ENCODE data around the gene WDR35. TPM values are rescaled to one million over a fixed set of nuclear protein-coding genes. Genes with fewer than 3 reads are reported as not detected.
A peak's percentile ranks its signal among the peaks of the same experiment; 100 is the strongest.

Gene WDR35
- 10.3 TPM for total RNA-seq (ENCODE audit: unreplicated experiment)
- long read RNA-seq, partial matches to known transcripts: 2 of 5 reads
- long read RNA-seq, other reads (novel, unspliced or antisense): 3 of 5 reads

- Mint-ChIP-seq H3K4me3 (ENCODE audit: unreplicated experiment) (peak within 1 kb of the TSS; percentile 96), H3K36me3 (ENCODE audit: low read depth, unreplicated experiment) (no peaks in the 10 kb centered on the region), H3K9me3 (ENCODE audit: unreplicated experiment) (no peaks in the 10 kb centered on the region), H3K4me1 (ENCODE audit: unreplicated experiment) (peaks cover 11% of the 10 kb centered on the region), H3K27ac (ENCODE audit: unreplicated experiment) (peak within 1 kb of the TSS; percentile 90), H3K27me3 (ENCODE audit: unreplicated experiment) (no peaks in the 10 kb centered on the region)
- TF ChIP-seq CTCF (IDR thresholded peaks at IDR 0.05; ENCODE audit: unreplicated experiment): no peak
- DNase-seq (ENCODE audit: low spot score): peak; percentile 80
Observed at GRCh38 chr2:19989667-19990415, at the start of gene WDR35. TSS of gene WDR35 (minus strand) at chr2:19990105. CDS start at chr2:19990015, 90 bp downstream.

GRCh38 chr2:20037660-20038059, 47.8 kb upstream of the WDR35 start:
- DNase-seq (ENCODE audit: low spot score): no peak
- peaks cover 43% of the 10 kb centered on the region for H3K36me3 Mint-ChIP-seq (ENCODE audit: low read depth, unreplicated experiment)
- H3K4me3 Mint-ChIP-seq (ENCODE audit: unreplicated experiment): no peak overlapping the region
- TF ChIP-seq CTCF (IDR thresholded peaks at IDR 0.05; ENCODE audit: unreplicated experiment): no peak
- H3K9me3 Mint-ChIP-seq (ENCODE audit: unreplicated experiment): no peaks in the 10 kb centered on the region
- H3K27ac Mint-ChIP-seq (ENCODE audit: unreplicated experiment): no peak overlapping the region
- no peaks in the 10 kb centered on the region for H3K27me3 Mint-ChIP-seq (ENCODE audit: unreplicated experiment)
- peaks cover 28% of the 10 kb centered on the region for H3K4me1 Mint-ChIP-seq (ENCODE audit: unreplicated experiment)

- peak overlapping the region; percentile 87 for H3K27ac Mint-ChIP-seq (ENCODE audit: unreplicated experiment)
Observed at GRCh38 chr2:20035955-20036666, 46.2 kb upstream of the WDR35 start.

GRCh38 chr2:20034821-20035220, 44.9 kb upstream of the WDR35 start:
- Mint-ChIP-seq H3K27me3 (ENCODE audit: unreplicated experiment) (no peaks in the 10 kb centered on the region), H3K4me1 (ENCODE audit: unreplicated experiment) (peaks cover 17% of the 10 kb centered on the region), H3K27ac (ENCODE audit: unreplicated experiment) (peak overlapping the region; percentile 68), H3K9me3 (ENCODE audit: unreplicated experiment) (no peaks in the 10 kb centered on the region), H3K36me3 (ENCODE audit: low read depth, unreplicated experiment) (peaks cover 62% of the 10 kb centered on the region), H3K4me3 (ENCODE audit: unreplicated experiment) (no peak overlapping the region)
- no peak for DNase-seq (ENCODE audit: low spot score)
- TF ChIP-seq CTCF (IDR thresholded peaks at IDR 0.05; ENCODE audit: unreplicated experiment): no peak

More at GRCh38 chr2:20035955-20036666, 46.2 kb upstream of the WDR35 start:
- H3K27me3 Mint-ChIP-seq (ENCODE audit: unreplicated experiment): no peaks in the 10 kb centered on the region
- TF ChIP-seq CTCF (IDR thresholded peaks at IDR 0.05; ENCODE audit: unreplicated experiment): no peak
- H3K36me3 Mint-ChIP-seq (ENCODE audit: low read depth, unreplicated experiment): peaks cover 56% of the 10 kb centered on the region
- peak overlapping the region; percentile 24 for H3K4me3 Mint-ChIP-seq (ENCODE audit: unreplicated experiment)
- DNase-seq (ENCODE audit: low spot score): no peak
- no peaks in the 10 kb centered on the region for H3K9me3 Mint-ChIP-seq (ENCODE audit: unreplicated experiment)
- peaks cover 17% of the 10 kb centered on the region for H3K4me1 Mint-ChIP-seq (ENCODE audit: unreplicated experiment)

GRCh38 chr2:20034218-20034617, 44.3 kb upstream of the WDR35 start:
- Mint-ChIP-seq H3K4me3 (ENCODE audit: unreplicated experiment) (no peak overlapping the region), H3K27me3 (ENCODE audit: unreplicated experiment) (no peaks in the 10 kb centered on the region), H3K36me3 (ENCODE audit: low read depth, unreplicated experiment) (peaks cover 68% of the 10 kb centered on the region), H3K4me1 (ENCODE audit: unreplicated experiment) (peaks cover 17% of the 10 kb centered on the region), H3K27ac (ENCODE audit: unreplicated experiment) (no peak overlapping the region), H3K9me3 (ENCODE audit: unreplicated experiment) (no peaks in the 10 kb centered on the region)
- no peak for DNase-seq (ENCODE audit: low spot score)
- TF ChIP-seq CTCF (IDR thresholded peaks at IDR 0.05; ENCODE audit: unreplicated experiment): no peak

Measured in endothelial cell (in vitro differentiated cells).